Cardiac fibroblast (primary cell): ENCODE data around the gene GNAL.
"Not testable (repeated sequence)": the region's sequence is repeated elsewhere in the genome, so short reads cannot be mapped to it uniquely, and the experiment has no call there.

Experiments
- DNase-seq, 2 donors: peaks; one replicate each; pipeline versions ENCODE4 v3.0.0 to v3.0.0-alpha.2; 2010; ENCODE audit warnings: low read depth in 2 of 2
- H3K4me3 ChIP-seq, 2 donors: replicated peaks in 1 of 2; 1 replicate in 1 of 2; 2 replicates in 1 of 2; pipeline ENCODE4 v1.5.1; 2011; ENCODE audit warnings: low read depth in 2 of 2, low read length in 2 of 2, mild to moderate bottlenecking in 2 of 2, moderate library complexity in 1 of 2
- CTCF ChIP-seq: IDR thresholded peaks from one replicate; pipeline ENCODE4 v1.5.1; 2011; ENCODE audit warnings: low read depth, mild to moderate bottlenecking, low read length, inconsistent platforms

GNAL gene

GRCh38 chr18:11673560-11673959 is 15.5 kb upstream of the GNAL start:
- no peak for TF ChIP-seq CTCF
- no peak for DNase-seq
- H3K4me3 ChIP-seq: no peak overlapping the region

GRCh38 chr18:11674119-11674518 is 14.9 kb upstream of the GNAL start:
- no peak overlapping the region for H3K4me3 ChIP-seq
- DNase-seq: no peak
- no peak for TF ChIP-seq CTCF

GRCh38 chr18:11676386-11676785 is 12.7 kb upstream of the GNAL start:
- no peak for DNase-seq
- no peak overlapping the region for H3K4me3 ChIP-seq
- no peak for TF ChIP-seq CTCF

- H3K4me3 ChIP-seq: no peak overlapping the region
- DNase-seq: peak; percentile 4 to 13
- TF ChIP-seq CTCF: no peak
These were observed 12.2 kb upstream of the GNAL start for GRCh38 chr18:11676867-11677266.

GRCh38 chr18:11678211-11678610 is 10.9 kb upstream of the GNAL start:
- no peak overlapping the region for H3K4me3 ChIP-seq
- TF ChIP-seq CTCF: no peak
- no peak for DNase-seq

GRCh38 chr18:11689669-11690565 is 853 bp downstream of the GNAL start:
- H3K4me3 ChIP-seq: peak overlapping the region in 1 of 2 donors; percentile 40
- TF ChIP-seq CTCF: no peak
- DNase-seq: peak; percentile 10 to 27

- not testable (repeated sequence) for DNase-seq, H3K4me3 ChIP-seq
These were observed 1.6 kb downstream of the GNAL start for GRCh38 chr18:11690660-11691059.
